LoVo (cell line): ENCODE measurements around the gene SFMBT1.
A peak's percentile ranks its signal among the peaks of the same experiment; 100 is the strongest.

Experiments
- DNase-seq: peaks from one replicate; pipeline ENCODE4 v3.0.0-alpha.2; 2016; ENCODE audit warnings: low spot score

SFMBT1 gene

DNA sequence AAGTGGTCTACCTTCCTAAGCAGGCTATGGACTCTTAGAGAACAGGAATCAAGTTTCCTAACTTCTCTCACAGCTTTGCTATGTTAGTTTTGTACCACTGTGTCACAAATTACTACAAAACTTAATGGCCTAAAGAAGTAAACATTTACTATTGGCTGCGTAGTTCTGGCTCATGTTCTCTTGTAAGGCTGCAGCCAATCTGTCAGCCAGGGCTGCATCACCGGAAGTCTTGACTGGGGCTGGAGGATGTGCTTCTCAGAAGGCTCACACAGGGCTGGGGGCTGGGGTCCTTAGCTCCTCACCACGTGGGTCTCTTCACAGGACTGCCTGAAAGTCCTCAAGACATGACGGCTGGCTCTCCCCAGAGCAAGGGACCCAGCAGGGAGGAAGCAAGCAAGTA, 164.0 kb downstream of the SFMBT1 start:
- DNase-seq, result no peak

DNA sequence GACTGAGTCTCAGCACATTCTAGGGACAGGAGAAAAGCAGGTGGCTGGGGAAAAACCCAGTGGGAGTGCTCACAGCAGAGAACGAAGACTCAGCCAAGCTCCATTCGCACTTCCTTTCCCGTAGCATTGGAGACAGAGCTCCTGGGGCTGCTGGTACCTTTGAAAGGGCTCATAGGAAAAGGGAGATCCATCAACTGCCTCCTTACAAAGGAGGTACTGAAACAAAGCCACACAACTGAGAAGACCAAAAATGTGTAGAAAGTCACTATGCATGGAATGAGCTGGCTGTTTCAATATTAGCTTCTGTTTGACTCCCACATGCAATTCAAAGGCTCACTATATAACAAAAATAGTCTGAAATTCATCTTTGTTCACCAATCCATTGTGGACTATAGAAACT, 165.4 kb downstream of the SFMBT1 start:
- DNase-seq, result no peak

DNA sequence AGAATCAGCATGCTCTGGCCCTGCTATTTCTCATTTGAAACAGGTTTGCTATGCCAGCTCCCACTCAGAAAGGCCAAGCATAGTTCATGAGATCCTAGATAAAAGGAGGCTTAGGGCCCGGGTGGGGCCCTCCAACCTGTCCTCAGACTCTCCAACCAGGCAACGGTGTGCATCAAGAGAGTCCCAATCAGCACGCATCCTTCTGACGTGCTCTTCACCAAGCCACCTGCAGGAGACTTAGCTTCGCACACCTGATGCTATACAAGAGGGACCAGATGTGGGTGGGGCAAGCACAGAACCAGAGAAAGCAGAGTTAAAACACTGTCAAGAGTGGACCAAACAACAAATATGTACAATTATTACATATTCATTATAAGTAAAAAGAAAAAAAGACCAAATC, 165.8 kb downstream of the SFMBT1 start:
- no peak for DNase-seq

DNA sequence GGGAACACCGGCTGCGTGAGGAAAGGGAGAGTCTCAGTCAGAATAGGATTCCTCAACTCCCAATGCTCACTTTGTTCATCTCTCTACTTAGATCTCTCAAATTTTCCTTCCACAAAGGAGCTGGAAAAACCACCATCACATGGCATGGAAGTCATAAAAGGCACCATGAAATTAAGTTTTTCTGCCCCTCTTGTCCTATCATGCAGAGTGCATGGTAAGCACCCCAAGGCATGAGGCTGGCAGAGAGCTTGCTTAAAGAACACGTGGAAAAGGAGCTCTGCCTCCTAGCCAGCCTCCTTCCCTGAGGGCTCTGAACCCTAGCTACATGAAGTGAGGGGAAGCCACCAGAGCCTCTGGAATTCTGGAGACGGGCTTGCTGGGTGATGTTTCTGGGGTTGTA, 166.3 kb downstream of the SFMBT1 start:
- DNase-seq, result no peak

DNA sequence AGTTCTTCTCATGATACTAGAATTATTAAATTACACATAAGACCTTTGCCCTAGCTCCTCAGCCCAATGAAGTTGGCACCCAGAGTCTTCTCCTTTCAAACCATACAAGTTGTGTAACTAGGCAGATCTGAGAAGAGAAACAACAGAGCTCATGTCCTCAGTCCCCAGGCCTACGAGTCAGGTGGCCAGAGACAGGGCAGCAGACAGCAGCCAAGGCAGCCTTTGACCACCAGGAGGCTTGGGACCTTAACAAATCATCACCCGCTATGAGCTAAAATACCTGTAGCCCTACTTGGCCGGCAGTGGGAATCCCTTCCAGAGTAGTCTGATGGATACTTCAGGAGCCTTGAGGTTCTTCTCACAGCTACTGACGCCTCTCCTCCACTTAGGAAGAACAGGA, 166.8 kb downstream of the SFMBT1 start:
- DNase-seq, result no peak

DNA sequence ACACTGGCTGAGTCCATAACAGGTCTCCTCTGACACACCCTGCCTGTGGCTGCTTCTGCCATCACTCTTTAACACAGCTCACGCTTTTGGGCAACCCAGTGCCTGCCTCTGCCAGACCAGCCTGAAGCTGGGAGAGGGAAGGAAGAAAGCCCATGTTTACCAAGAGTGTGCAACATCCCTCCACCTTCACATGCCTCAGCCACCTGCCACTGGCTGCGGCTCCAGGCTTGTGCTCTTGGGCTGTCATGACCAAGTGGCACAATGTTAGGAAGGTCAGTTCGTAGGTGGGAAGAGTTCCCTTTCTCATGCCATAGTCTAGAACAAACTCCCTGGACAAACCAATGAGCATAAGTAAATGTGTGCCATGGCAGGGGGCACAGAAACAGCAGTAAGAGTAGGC, 168.8 kb downstream of the SFMBT1 start:
- no peak for DNase-seq

DNA sequence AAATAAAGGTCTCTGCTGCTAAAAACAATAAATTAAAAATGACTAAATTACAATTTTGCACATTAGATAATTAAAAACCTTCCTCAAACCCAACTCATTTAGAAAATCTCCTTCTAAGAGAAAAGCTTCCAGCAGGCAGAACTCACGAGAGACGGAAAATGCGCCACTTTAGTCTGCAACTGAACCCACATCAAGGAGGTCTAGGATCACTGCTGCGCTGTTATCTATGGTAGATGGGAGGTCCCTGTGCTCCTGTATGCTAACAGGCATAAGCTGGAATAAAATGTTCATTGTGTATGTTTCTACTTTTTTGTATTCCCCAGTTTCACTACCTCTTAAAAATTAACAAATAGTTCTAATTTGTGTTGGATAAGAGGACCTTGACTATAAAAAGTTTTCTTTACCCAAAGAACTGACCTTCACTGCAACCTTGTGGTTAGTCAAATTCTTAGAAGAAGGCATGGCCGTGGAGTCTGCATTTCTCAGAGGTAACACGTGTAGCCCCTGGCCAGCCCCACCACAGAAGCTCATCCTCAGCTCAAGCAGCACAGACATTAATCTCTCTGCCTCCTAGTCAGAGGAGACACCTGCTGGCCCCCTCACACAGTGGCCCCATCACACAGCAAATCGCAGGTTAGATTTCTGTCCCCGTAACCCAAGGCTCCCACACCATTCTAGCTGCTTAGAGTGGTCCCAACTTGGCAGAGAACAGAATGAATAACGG, 170.8 kb downstream of the SFMBT1 start:
- no peak for DNase-seq

DNA sequence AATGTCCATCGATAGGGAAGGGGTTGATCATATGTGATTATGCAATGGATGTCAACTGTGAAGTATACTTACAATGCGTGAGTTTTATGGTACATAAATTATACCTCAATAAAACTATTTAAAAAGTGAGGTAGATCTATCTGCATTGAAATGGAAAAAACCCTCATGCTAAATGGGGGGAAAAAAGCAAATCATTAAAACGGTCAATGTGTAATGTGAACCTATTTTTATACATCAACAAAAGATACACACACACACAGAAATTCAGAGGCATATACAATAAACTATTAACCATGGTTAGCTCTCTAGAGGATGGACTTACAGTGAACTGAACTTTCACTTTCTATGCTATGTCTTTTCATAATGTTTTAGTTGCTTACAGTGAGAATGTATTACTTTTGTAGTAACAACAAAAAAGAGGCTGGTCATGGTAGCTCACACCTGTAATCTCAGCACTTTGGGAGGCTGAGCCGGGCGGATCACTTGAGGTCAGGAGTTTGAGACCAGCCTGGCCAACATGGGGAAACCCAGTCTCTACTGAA, 171.6 kb downstream of the SFMBT1 start:
- no peak for DNase-seq

DNA sequence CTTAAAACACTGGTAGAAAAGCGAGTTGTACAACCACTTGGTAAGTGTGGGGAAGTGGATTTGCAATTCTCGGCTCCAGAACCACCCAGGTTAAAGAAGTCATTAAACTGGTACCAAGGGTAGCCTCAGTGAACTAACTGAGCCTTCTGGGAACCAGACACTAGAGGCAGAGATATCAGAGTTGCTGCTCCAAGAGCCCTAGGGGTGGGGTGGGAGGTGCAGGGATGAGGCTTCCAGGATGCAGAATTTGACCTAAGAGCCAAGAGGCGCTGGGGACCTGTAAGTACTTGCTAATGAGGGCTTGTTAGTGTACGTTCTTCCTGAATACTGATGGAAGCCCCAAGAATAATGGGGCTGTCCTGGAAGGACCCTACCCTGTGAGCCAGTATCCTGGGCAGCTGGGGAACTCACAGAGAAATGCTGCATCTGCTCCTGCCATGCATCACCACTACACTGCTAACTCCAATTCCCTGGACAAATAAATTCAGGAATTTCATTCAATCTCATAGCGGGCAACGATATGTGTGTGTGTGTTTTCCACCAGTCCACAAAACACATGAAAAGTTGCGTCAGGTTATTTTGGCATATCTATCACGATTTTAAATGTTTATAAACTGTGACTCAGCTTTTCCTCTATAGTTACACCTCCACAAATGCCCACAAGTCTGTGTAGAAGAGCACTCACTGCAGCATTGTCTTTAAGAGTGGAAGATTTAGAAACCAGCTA, 172.3 kb downstream of the SFMBT1 start:
- no peak for DNase-seq

DNA sequence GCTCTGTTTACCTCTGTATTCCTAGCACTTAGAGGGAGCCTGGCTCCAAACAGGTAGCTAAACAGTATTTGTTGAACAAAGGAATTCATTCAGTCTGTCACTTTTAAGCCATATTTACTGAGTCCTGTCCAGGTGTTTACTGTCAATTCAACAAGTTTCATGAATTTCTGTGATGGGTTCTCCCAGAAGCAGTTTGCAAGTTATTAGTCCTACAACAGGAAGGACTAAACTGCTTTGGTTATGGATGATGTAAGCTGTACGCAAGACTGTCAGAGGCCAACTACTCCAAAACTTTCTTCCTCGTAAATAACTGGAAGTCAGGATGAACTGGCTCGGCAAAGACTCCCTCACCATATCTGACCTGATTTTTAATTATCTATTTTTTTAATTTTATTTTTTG, 173.6 kb downstream of the SFMBT1 start:
- peak; percentile 25 for DNase-seq

DNA sequence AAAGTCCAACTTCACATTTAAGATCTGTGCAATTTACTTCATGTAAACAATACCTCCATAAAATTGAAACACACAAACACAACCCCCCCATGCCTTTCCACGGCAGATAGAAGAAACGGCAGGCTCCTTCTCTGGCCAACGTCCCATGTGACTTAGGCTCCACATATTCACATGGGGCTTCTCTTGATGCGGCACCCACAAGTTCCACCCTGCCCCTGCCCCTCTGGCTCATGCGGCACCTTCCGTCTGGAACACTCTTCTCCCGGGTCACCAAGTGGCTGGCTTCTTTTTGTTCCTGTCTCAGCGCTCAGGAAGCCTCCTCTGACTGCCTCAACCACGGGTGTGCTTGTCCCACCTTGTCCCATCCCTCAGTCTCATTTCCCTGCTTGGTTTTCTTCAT, 174.1 kb downstream of the SFMBT1 start:
- no peak for DNase-seq

DNA sequence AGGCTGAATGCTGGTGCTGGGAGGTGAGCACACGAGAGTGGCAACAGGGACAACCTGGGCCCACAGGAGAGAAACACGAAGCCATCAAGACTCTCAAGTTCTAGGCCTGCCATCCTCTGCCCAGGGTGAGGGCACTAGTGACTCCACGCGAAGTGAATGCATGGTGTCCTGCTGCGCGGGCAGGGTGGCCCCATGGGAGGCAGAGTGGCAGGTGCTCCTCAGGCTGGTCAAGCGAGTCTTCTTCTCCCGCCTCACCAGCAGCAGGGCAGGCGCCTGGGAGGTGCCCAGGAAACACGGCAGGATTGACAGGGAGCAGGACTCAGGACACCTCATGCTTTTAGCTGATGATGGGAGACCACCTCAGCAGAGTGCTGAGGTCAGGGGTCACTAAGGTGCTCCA, 175.4 kb downstream of the SFMBT1 start:
- no peak for DNase-seq

DNA sequence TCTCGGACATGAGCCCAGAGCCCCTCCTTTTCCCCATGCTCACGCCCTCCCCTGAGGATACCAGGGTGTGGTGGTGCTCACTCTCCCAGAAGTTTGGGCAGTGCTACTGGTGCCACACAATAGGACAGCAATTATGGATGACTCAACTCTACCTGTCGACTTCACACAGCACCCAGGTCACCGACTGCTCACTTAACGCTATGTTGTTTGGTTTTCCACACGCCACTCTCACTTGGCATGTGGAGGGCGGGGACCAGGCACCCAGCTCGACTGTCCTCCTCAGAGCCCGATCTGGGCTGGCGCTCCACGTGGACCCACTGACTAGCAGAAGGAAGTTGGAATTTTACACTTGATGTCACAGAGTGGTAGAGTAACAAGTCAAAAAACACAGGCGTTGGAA, 179.4 kb downstream of the SFMBT1 start:
- DNase-seq, result no peak

DNA sequence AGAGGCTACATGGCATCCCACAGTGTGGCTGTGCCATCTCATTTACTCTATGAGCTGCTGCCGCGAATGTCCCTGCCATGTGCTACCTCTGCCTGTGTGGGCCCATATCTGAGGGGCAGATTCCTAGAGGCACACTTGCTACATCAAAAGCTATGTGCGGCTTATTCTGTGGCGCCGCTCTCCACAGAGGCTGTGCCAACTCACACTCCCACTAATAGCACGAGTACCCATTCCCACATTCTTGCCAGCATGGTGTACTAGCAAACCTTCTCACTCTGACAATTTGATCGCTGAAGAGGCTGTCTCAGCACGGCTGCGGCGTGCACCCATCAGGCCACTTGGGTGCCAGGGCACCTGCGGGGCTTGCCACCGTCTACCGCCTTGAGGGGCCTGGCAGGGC, 179.9 kb downstream of the SFMBT1 start:
- DNase-seq, result no peak

DNA sequence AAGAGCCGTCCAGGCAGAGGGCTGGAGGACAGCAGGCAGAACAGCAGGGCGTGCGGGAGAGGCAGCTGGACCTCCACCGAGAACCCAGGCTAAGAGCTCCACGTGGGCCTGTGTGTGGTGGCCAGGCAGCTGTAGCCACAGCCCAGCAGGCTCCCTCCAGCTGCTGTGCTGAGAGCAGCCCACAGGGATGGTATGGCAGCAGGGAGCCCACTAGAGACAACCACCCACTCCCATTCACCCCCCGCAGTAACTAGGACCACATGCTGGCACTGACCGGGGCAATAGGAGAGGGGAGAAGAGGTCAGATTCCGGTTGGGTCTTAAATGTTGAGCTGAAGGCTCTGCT, 185.5 kb downstream of the SFMBT1 start:
- no peak for DNase-seq

DNA sequence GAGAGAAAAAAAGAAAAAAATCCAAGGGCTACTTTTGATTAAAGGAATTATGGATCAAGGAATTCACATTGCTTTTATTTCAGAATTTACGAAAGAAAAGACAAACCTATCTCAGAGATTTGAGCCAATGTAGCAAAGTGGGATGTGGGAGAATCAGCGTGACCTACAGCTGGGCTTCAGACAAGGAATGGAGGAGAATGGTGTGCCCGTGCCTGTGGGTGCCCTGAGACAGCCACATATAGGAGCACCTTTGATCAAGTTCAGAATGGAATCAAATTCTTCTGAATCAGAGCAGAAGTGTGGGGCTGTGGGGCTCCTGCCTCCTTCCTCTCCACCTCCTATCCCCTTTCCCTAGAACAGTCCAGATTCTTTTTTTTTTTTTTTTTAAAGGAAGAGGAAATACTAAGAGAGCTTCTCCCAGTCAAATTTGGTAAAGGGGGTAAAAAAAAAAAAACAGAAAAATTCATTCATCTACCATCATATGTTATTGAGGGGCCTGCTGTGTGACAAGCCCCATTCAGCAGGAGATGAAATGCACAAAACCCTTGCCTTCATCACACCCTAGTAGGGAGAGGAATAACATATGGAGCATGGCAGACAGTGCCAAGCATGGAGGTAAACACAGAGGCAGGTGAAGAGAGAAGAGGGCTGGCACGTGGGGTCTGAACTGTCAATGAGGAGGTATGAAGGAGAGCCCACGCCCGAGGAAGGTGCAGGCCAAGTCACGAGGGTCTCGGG, 186.0 kb downstream of the SFMBT1 start:
- no peak for DNase-seq

DNA sequence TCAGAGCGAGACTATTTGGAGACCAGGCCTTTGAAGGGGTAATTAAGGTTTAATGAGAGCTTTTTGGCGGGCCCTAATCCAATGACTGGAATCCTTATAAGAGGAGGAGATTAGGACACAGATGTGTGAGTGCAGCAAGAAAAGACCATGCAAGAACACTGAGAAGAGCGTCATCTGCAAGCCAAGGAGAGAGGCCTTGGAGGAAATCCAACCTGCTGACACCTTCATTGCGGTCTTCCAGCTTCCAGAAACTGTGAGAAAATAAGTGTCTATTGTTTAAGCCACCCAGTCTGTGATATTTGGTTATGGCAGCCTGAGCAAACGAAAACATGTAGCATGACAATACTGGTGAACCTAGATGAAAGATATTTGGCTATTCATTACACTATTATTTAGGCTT, 188.0 kb downstream of the SFMBT1 start:
- DNase-seq, result no peak

DNA sequence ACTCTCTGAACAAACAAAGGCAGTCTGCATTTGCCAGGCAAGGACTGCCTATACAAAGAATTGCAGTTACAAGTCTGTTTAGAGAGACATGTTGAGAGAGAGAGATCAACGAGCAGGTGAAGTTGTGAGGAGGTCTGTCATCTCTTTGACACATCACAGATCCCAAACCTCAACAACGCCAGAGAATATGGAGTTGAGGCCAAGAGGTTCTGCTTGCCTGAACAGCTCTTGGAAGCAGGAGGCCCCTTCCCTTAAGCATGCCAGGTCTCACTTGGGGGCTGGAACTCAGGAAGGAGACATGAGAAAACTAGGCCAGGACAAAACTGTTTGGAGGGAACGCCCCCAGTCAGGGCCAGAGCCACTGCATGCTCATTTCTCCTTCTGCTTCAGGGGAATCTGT, 188.7 kb downstream of the SFMBT1 start:
- DNase-seq, result no peak

DNA sequence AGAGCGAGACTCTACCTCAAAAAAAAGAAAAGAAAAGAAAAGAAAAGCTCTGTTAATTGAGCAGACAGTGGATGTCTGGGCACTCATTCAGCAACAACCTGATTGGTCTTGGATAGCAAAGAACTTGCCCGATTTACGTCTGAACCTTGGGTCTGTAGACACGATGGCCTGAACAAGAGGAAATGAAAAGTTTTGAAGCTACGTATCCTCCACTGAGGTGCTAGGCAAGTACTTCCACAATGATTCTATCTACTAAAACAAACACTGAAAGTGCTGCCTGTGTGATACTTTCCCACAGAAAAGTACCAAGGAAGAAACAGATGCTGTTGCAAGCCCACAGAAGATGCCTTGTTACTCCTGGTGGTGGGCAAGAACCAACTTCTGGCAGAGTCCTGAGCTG, 189.2 kb downstream of the SFMBT1 start:
- DNase-seq, result no peak

DNA sequence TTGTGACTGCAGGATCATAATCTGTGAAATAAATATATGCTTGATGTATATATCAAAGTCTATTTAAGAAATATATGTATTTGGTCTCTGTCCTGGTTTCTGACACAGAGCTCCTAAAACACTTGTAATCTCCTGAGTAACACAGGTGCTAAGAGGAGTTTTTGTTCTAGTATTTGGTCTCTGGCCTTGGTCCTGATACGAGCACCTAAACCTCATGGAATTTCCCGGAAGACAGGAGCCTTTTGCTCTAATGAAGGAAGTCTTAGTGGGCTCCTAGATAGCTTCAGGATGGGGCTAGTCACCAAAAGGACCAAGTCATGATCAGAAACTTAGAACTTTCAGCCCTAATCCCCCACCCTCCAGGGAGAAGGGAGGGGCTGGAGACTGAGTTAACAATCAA, 191.9 kb downstream of the SFMBT1 start:
- DNase-seq, result no peak
